Activated T-helper 2 cell treated with anti-CD3 and anti-CD28 coated beads, Interferon-gamma antibody, Interleukin-2, Interleukin-4, amounts not matched to agents 10 μg/mL and 5 μg/mL and 100 μg/mL, durations not matched to agents 14 hours and 24 hours and 36 hours (primary cell): ENCODE measurements around the gene MUC5AC. TPM values are rescaled to one million over a fixed set of nuclear protein-coding genes. Genes with fewer than 3 reads are reported as not detected.
"Not testable (repeated sequence)": the region's sequence is repeated elsewhere in the genome, so short reads cannot be mapped to it uniquely, and the experiment has no call there.

Experiments used
- DNase-seq: peaks from one replicate; pipeline ENCODE4 v3.0.0; 2021; ENCODE audit warnings: low spot score
- H3K27ac Mint-ChIP-seq: one replicate; pipeline ENCODE4 v1.8.0; 2021; ENCODE audit warnings: mixed read lengths
- H3K27me3 Mint-ChIP-seq: one replicate; pipeline ENCODE4 v1.8.0; 2021; ENCODE audit warnings: low read depth, mixed read lengths
- H3K36me3 Mint-ChIP-seq: one replicate; pipeline ENCODE4 v1.8.0; 2021; ENCODE audit warnings: low read depth, mixed read lengths
- H3K4me1 Mint-ChIP-seq: one replicate; pipeline ENCODE4 v1.8.0; 2021; ENCODE audit warnings: low read depth, mixed read lengths
- H3K4me3 Mint-ChIP-seq: one replicate; pipeline ENCODE4 v1.8.0; 2021; ENCODE audit warnings: low read depth, mild to moderate bottlenecking, moderate library complexity, mixed read lengths
- H3K9me3 Mint-ChIP-seq: one replicate; pipeline ENCODE4 v1.8.0; 2021; ENCODE audit warnings: mixed read lengths
- intact Hi-C: fragments of 100-400 bp; cut with micrococcal nuclease; formaldehyde crosslinking; loops from one replicate; pipeline ENCODE4 v1.15.1; 2023
- total RNA-seq: library from RNA; stranded (reverse); gene quantifications from 2 replicates; pipeline ENCODE4 v1.2.3, GENCODE V29; 2022

Gene MUC5AC
- total RNA-seq, 1 donor from 2014 or later = not detected

DNA sequence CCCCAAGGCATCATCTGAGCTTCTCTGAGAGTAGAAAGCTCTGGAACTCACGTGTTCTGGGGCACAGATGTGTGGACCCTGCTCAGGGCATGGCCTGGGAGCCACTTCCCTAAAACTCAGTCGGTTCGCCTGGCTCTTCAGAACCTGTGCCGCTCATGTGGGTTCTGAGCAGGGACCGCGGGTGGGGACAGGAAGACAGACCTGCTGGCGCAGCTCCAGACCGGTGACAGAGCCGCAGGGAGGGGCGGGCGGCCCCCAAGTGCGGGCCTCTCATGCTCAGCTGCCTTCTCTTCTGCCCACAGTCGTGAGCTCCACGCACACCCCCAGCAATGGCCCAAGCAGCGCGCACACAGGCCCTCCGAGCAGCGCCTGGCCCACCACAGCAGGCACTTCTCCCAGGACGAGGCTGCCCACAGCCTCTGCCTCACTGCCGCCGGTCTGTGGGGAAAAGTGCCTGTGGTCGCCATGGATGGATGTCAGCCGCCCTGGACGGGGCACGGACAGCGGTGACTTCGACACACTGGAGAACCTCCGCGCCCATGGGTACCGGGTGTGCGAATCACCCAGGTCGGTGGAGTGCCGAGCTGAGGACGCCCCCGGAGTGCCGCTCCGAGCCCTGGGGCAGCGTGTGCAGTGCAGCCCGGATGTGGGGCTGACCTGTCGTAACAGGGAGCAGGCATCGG is 24.2 kb downstream of the MUC5AC start:
- no peaks in the 10 kb centered on the region for H3K4me1 Mint-ChIP-seq
- H3K9me3 Mint-ChIP-seq = no peaks in the 10 kb centered on the region
- intact Hi-C loops = no loop called here

DNA sequence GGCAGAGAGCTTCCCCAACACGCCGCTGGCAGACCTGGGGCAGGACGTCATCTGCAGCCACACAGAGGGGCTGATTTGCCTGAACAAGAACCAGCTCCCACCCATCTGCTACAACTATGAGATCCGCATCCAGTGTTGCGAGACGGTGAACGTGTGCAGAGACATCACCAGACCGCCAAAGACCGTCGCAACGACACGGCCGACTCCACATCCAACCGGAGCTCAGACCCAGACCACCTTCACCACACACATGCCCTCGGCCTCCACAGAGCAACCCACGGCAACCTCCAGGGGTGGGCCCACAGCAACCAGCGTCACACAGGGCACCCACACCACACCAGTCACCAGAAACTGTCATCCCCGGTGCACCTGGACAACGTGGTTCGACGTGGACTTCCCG is 26.4 kb downstream of the MUC5AC start:
- intact Hi-C loops, H3K27ac Mint-ChIP-seq, DNase-seq, H3K36me3 Mint-ChIP-seq, H3K9me3 Mint-ChIP-seq, H3K4me1 Mint-ChIP-seq, H3K4me3 Mint-ChIP-seq, H3K27me3 Mint-ChIP-seq: not testable (repeated sequence)

More for the DNA sequence above, 24.2 kb downstream of the MUC5AC start:
- Mint-ChIP-seq H3K27me3 (no peaks in the 10 kb centered on the region), H3K36me3 (no peaks in the 10 kb centered on the region), H3K27ac (no peak overlapping the region), H3K4me3 (no peak overlapping the region)
- no peak for DNase-seq

DNA sequence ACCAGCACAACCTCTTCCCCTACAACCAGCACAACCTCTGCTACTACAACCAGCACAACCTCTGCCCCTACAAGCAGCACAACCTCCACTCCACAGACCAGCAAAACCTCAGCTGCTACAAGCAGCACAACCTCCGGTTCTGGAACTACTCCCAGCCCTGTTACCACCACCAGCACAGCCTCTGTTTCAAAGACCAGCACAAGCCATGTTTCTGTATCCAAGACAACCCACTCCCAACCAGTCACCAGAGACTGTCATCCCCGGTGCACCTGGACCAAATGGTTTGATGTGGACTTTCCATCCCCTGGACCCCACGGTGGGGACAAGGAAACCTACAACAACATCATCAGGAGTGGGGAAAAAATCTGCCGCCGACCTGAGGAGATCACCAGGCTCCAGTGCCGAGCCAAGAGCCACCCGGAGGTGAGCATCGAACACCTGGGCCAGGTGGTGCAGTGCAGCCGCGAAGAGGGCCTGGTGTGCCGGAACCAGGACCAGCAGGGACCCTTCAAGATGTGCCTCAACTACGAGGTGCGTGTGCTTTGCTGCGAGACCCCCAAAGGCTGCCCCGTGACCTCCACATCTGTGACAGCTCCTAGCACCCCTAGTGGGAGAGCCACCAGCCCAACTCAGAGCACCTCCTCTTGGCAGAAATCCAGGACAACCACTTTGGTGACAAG is 30.8 kb downstream of the MUC5AC start:
- H3K9me3 Mint-ChIP-seq, H3K36me3 Mint-ChIP-seq, H3K27me3 Mint-ChIP-seq, H3K4me1 Mint-ChIP-seq, H3K27ac Mint-ChIP-seq, intact Hi-C loops, H3K4me3 Mint-ChIP-seq, DNase-seq: not testable (repeated sequence)

- H3K27ac Mint-ChIP-seq, DNase-seq, H3K4me3 Mint-ChIP-seq, H3K27me3 Mint-ChIP-seq, intact Hi-C loops, H3K4me1 Mint-ChIP-seq, H3K36me3 Mint-ChIP-seq, H3K9me3 Mint-ChIP-seq: not testable (repeated sequence)
Measured at GRCh38 chr11:1189816-1190215, 32.1 kb downstream of the MUC5AC start.

DNA sequence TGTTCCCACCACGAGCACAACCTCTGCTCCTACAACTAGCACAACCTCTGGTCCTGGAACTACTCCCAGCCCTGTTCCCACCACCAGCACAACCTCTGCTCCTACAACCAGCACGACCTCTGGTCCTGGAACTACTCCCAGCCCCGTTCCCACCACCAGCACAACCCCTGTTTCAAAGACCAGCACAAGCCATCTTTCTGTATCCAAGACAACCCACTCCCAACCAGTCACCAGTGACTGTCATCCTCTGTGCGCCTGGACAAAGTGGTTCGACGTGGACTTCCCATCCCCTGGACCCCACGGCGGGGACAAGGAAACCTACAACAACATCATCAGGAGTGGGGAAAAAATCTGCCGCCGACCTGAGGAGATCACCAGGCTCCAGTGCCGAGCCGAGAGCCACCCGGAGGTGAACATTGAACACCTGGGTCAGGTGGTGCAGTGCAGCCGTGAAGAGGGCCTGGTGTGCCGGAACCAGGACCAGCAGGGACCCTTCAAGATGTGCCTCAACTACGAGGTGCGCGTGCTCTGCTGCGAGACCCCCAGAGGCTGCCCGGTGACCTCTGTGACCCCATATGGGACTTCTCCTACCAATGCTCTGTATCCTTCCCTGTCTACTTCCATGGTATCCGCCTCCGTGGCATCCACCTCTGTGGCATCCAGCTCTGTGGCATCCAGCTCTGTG is 34.2 kb downstream of the MUC5AC start:
- H3K27ac Mint-ChIP-seq, intact Hi-C loops, H3K36me3 Mint-ChIP-seq: not testable (repeated sequence)

GRCh38 chr11:1192741-1193325 is 35.1 kb downstream of the MUC5AC start:
- DNase-seq = no peak
- Mint-ChIP-seq H3K27me3 (no peaks in the 10 kb centered on the region), H3K4me1 (no peaks in the 10 kb centered on the region), H3K36me3 (no peaks in the 10 kb centered on the region), H3K4me3 (no peak overlapping the region), H3K27ac (no peak overlapping the region), H3K9me3 (no peaks in the 10 kb centered on the region)
- intact Hi-C loops = no loop called here

More for the DNA sequence above, 34.2 kb downstream of the MUC5AC start:
- not testable (repeated sequence) for H3K4me3 Mint-ChIP-seq, H3K4me1 Mint-ChIP-seq, H3K9me3 Mint-ChIP-seq, H3K27me3 Mint-ChIP-seq, DNase-seq

- Mint-ChIP-seq H3K27me3 (no peaks in the 10 kb centered on the region), H3K27ac (no peak overlapping the region), H3K9me3 (no peaks in the 10 kb centered on the region), H3K4me3 (no peak overlapping the region), H3K4me1 (no peaks in the 10 kb centered on the region), H3K36me3 (no peaks in the 10 kb centered on the region)
- intact Hi-C loops = no loop called here
- DNase-seq = peak; percentile 6
Measured at GRCh38 chr11:1193326-1194230, 35.8 kb downstream of the MUC5AC start.

DNA sequence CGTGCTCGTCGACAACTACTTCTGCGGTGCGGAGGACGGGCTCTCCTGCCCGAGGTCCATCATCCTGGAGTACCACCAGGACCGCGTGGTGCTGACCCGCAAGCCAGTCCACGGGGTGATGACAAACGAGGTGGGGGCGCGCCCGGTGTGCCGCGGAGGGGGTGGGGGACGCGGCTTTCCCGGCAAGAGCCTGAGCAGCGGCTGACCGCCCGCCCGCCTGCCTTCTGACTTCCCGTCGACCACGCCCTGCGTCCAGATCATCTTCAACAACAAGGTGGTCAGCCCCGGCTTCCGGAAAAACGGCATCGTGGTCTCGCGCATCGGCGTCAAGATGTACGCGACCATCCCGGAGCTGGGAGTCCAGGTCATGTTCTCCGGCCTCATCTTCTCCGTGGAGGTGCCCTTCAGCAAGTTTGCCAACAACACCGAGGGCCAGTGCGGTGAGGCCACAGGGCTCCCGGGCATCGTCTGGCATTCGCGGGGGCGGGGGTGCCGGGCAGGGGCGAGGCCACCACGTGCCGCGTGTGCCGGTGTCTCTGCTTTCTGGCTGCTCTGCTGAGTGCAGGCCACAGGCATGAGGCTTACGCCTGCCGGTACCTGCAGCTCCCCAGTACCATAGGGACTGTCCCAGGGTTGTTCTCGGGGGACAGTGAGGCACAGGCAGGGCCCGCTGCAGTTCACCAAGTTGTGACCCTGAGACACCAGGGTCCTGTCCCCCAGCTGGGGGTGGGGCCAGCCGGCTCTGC is 36.7 kb downstream of the MUC5AC start:
- intact Hi-C loops = no loop called here
- Mint-ChIP-seq H3K36me3 (no peaks in the 10 kb centered on the region), H3K27me3 (no peaks in the 10 kb centered on the region), H3K27ac (no peak overlapping the region), H3K4me1 (no peaks in the 10 kb centered on the region), H3K9me3 (no peaks in the 10 kb centered on the region), H3K4me3 (no peak overlapping the region)
- DNase-seq = peak; percentile 7

GRCh38 chr11:1194977-1195681 is 37.4 kb downstream of the MUC5AC start:
- intact Hi-C loops = no loop called here
- H3K36me3 Mint-ChIP-seq = no peaks in the 10 kb centered on the region
- no peak for DNase-seq

GRCh38 chr11:1195682-1196515 is 38.1 kb downstream of the MUC5AC start:
- Mint-ChIP-seq H3K27ac (no peak overlapping the region), H3K9me3 (no peaks in the 10 kb centered on the region), H3K36me3 (no peaks in the 10 kb centered on the region), H3K27me3 (no peaks in the 10 kb centered on the region), H3K4me3 (no peak overlapping the region), H3K4me1 (no peaks in the 10 kb centered on the region)
- intact Hi-C loops = no loop called here
- DNase-seq = no peak

More at GRCh38 chr11:1194977-1195681, 37.4 kb downstream of the MUC5AC start:
- no peaks in the 10 kb centered on the region for H3K4me1 Mint-ChIP-seq
- H3K27ac Mint-ChIP-seq = no peak overlapping the region
- H3K9me3 Mint-ChIP-seq = no peaks in the 10 kb centered on the region
- H3K27me3 Mint-ChIP-seq = no peaks in the 10 kb centered on the region
- no peak overlapping the region for H3K4me3 Mint-ChIP-seq
